Middle frontal gyrus (tissue), 1 donor: ENCODE results near the gene SRGN.

Experiments
- DNase-seq: peaks from one replicate; pipeline ENCODE4 v3.0.0-alpha.2; 2015; ENCODE audit warnings: low spot score; ENCODE audit errors: extremely low spot score

The SRGN gene

DNA sequence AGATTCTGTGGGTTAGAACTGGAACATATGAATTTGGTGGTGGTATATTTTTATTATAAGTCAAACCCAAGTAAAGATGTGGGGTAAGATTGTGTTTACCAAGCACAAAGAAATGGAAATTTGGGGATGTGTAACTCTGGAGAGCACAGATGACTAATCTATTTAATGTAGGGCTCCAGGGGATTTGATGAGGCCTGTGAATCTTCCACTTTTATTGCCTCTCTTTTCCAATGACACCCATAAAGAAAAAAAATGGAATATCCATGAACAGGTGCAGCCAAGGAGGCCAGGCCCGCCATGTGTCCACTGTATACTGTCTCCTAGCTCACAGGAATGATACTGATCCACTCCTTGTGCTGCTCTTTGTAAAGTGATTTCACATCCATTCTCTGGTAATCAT, 2.8 kb downstream of the SRGN start:
- DNase-seq: no peak

DNA sequence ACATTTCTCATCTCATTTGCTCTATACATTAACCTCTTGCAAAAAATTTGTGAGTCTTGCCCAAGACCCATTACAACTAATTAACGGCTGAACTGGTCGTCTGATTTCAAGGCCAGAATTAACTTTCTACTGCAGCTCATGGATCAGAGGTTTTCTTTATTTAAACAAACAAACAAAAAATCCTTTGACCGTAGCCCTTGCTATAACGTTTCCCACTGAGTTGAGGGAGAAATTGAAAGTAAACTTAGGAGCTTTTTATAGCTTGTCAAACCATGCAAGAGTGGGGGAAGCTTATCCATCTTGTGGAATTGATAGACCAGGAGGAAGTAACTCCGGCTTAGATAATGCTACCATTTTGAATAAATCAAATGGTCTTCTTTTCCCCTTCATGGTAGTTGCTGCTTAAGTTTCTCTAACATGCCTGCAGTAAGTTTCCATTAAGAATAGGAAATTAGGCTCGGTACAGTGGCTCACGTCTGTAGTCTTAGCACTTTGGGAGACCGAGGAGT, 3.3 kb downstream of the SRGN start:
- DNase-seq: no peak

DNA sequence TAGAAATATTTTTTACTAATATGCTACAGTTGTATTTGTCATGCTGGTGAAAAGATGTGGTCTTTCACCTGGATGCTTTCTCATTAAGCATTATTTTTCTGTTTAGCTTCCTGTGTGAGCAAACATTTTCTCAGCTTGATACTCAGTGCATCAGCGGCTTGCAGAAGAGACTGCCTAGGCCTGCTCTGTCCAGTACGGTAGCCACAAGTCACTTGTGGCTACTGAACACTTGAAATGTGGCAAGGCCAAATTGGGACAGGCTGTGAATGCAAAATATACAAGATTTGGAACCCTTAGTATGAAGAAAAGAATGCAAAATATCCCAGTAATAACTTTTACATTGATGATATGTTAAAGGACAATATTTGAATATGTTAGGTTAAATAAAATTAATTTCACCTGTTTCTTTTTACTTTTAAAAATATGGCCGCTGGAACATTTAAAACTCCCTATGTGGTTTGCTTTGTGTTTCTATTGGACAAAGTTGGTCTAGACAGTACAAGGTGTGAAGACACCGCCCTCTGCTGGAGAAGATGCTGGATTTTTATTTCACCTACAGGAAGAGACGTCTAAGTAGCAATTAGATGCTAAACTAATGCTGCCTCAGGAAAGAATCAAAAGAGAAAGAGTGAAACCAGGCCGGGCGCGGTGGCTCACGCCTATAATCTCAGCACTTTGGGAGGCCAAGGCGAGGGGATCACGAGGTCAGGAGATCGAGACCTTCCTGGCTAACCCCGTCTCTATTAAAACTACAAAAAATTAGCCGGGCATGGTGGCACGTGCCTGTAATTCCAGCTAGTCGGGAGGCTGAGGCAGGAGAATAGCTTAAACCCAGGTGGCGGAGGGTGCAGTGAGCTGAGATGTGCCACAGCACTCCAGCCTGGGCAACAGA, 5.3 kb downstream of the SRGN start:
- DNase-seq: no peak

DNA sequence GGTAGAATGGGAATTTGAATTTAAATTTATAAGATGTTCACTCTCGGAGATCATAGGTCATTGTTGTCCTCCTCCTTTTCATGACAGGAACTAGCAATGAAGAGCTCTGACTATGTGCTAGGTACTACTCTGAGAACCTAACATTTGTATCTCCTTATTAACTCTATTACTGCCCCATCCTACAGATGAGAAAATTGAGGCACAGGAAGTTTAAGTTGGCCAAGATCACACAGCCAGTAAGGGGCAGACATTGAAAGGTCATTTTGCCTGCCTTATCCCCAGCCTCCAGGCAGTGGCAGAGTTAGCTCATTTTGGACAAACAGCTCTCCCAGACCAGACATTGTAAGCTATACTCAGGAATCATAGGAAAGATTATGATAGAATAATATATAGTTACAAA, 6.0 kb downstream of the SRGN start:
- DNase-seq: no peak

DNA sequence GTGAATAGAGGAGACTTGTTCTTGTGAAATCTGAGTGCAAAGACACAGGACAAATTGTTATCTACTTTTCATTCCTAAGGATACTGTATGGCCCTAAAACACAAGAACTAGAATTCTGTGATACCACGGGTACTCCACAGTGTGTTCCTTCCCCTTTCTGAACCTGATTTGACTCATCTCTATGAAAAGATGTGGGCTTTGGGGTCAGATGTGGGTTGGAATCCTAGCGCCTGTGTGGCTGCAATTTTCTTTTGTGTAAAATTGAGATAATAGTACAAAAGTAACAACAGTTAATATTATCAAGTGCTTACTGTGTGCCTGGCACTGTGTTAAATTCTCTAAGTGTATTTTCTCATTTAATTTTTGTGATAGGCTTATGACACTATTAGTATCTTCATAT, 8.1 kb downstream of the SRGN start:
- DNase-seq: no peak

GRCh38 chr10:69097729-69098128, 9.8 kb downstream of the SRGN start:
- no peak for DNase-seq

DNA sequence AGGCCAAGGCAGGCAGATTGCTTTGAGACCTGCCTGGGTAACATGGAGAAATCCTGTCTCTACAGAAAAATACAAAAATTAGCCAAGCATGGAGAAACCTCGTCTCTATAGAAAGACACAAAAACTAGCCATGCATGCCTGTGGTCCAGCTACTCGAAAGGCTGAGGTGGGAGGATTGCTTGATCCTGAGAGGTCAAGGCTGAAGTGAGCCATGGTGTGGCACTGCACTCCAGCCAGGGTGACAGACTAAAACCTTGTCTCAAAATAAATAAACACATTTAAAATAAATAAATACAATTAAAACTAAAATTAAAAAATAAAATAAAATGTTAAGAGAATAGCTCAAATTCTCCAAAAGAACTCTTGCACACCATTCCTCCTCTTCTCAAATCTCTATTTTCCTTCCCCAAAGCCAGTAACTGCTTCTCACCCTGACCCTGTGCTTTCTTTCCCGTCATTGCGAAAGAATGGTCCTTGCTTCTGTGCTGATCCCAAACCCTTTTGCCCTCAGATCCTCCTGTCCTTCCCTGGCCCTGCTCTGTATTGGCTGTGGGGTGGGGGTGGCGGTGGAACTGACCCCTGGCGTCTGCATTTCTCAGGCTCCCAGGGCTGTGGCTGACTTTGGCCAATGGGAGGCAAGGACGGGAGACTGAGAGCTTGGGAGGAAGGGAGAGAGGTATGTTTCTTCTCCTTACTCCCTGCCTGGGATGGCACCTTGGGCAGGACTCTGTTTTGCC, 12.4 kb downstream of the SRGN start:
- DNase-seq: no peak

DNA sequence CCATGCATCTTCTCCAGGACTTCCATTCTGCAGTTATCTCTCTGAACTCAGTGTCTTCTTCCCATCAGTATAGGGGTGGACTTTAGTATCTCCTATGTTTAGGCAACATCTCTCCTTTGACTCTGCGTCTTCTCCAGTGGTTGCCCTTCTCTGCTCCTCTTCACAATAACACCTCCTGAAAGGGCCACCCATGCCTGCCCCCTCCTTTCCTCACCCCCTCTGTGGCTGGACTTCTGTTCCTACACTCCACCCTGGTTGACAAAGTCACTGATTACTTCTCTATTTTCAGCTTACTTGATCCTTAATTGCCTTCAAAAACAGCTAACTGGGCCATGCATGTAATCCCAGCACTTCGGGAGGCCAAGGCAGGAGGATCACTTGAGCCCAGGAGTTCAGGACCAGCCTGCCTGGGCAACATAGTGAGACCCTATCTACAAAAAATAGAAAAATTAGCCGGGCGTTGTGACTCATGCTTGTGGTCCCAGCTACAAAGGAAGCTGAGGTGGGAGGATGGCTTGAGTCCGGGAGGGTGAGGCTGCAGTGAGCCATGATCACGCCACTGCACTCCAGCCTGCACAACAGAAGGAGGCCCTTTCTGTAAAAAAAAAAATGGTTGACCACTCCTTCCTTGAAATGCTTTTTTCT, 13.7 kb downstream of the SRGN start:
- no peak for DNase-seq

GRCh38 chr10:69102440-69102839, 14.5 kb downstream of the SRGN start:
- DNase-seq: no peak

- no peak for DNase-seq
These were observed 15.9 kb downstream of the SRGN start for GRCh38 chr10:69103784-69104183.

DNA sequence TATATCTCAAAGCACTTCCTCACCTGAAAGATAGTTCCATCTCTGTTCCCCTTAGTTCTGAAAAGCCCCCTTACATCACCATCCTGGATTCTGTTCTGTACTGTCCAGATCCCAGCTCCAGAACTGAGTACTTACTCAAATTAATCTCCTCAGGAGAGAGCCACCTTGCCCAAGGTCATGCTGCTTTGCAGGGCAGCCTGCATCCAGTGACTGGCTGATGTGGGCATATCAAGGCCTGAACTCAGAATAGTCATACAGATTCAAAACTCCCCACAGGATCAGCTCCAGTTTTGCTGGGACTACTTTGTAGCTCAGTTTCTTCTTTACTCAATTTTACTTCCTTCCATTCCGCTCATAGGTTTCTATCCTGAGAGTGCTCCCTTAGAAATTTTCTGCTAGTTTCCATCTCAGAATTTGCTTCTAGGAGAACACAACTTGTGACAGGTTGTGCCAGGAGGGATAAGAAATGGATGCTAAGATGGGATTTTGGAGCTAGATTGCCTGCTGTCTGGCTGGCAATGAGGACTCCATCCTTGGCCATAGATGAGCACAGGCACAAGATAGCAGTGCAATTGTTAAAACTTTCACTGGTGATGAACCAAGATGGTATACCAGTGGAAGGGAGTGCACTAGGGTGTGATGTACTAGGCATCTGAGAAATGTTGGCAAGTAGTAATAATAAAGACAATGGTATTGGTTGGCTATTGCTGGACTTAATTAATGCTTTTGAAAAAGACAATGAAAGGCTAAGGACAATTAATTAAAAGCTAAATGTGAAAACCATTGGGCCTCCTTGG, 17.3 kb downstream of the SRGN start:
- no peak for DNase-seq

GRCh38 chr10:69107176-69107490, 19.2 kb downstream of the SRGN start:
- DNase-seq: no peak

DNA sequence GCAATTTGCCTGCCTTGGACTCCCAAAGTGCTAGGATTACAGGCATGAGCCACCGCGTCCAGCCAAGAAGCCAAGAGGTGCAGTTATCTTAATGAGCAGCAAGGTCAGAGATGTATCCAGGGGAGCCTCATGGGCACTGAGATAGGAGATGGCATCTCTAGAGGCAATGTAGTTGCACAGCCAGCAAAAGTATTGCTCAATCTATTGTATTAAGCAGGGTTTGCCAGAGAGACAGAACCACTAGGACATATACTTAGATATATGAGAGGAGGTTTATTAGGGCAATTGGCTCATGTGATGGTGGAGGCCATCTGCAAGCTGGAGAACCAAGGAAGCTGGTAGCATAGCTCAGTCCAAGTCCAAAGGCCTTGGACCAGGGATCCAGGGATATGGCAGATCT, 19.8 kb downstream of the SRGN start:
- DNase-seq: no peak

GRCh38 chr10:69119896-69120295, 32.0 kb downstream of the SRGN start:
- no peak for DNase-seq

DNA sequence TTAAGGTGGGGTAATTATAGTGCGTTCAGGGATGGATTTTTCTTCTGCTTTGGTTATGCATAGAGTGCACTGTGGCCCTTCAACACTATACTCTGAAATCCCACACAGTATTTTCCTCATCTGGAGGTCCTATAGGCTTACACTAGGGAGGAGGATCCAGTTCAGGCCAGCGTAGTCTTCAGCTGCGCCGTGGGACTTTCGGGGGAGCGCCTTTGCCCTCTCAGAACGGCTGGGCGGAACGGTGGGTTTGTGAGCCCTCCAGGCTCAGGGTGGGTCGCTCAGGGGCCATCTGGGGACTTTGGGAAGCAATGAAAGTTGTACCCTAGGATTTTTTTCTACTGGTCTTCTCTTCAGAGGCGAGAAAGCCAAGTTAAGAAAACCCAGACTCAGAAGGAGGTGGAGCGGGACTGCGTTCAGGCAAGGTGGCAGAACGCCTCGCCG, 35.4 kb downstream of the SRGN start:
- DNase-seq: no peak

DNA sequence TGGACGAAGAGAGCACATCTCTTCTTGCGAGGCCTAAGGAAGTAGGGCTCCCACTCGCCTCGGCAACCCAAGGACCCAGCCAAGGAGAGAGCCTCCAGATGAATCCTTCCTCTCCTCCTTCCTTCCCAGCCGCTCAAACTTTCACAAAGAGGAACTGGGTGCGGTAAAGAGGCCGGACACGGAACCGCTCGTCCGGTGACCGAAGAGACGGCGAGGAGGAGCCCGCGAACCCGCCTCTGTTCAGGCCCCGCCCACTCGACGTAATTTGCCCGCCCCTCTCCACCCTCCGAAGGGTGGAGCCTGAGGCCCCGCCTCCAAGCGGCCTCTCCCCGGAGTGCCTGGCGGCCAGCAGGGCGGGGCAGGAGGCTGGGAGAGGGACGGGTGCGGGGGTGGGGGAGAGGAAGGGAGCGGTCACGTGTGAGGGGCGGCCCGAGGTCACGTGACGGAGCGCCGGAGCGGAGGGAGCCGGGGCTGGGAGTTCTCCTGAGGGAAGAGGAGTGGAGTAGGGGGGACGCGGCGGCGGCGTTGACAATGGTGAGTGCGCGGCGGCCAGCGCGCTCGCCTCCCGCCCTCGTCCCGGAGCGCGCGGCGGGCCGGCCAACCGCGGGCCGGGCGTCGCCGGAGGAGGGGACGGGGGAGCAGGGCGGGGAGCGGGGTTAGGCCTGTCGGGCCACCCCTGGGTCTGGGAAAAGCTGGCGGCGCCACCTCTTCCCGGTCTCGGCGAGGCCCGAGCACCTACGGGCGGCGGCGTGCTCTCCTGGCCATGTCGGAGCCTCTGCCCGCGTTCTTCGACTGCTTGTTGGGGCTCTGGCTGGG, 36.1 kb downstream of the SRGN start, which contains the start of gene VPS26A:
Gene VPS26A, plus strand, starts transcription at position 432 of the 816 bp plus-strand sequence. Its CDS starts 100 bp downstream, at position 532.
- peak; percentile 96 for DNase-seq

GRCh38 chr10:69124563-69125268, 36.8 kb downstream of the SRGN start:
- no peak for DNase-seq

GRCh38 chr10:69125554-69125953, 37.7 kb downstream of the SRGN start:
- no peak for DNase-seq

GRCh38 chr10:69130251-69130650, 42.3 kb downstream of the SRGN start:
- DNase-seq: no peak

- no peak for DNase-seq
These were observed 52.1 kb downstream of the SRGN start for GRCh38 chr10:69139961-69140360.
